ENCODE data around the gene FRMD4B.

DNA sequence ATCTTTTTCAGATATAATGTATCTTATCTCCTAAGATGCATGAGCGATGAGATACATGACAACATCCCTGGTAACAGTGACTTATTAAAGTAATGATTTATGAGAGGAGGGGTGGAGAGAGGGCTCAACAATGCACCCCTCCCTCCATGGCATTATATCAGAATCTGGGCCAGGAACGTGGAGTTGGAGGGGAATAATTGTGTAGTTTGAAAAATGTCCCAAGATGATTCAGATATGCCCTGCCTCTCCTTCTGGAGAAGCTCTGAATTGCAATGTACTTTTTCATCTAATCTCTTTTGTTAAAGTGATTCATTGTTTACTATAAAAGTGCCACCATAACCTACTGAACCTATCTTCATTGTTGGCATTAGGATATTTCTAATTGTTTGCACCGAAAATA is 86.5 kb downstream of the FRMD4B start:
- TF ChIP-seq EZH2phosphoT487 (IDR thresholded peaks at IDR 0.05; ENCODE audit: insufficient read depth, low read depth), result no peak
- no peak for TF ChIP-seq EZH2 (IDR thresholded peaks at IDR 0.05; ENCODE audit: insufficient read depth, poor library complexity, severe bottlenecking)
